Kidney (tissue), 22 donors: ENCODE data around the gene C1GALT1C1. TPM values are rescaled to one million over a fixed set of nuclear protein-coding genes. Genes with fewer than 3 reads are reported as not detected.

ENCODE experiments used
- DNase-seq, 5 donors: peaks; one replicate each; pipeline ENCODE4 v3.0.0-alpha.2; 2013 to 2020
- FAIRE-seq: peaks from 2 replicates; lab custom pipeline; 2012; peaks lifted over from hg19 to GRCh38; lab: Jason Lieb, UNC
- H3K27ac ChIP-seq, 2 donors: one replicate each; pipeline ENCODE4 v1.7.0; 2013; ENCODE audit warnings: low read depth in 2 of 2, low read length in 2 of 2, inconsistent platforms in 1 of 2
- H3K27me3 ChIP-seq: one replicate; pipeline ENCODE4 v1.7.1; 2013; ENCODE audit warnings: low read length, inconsistent platforms; ENCODE audit not compliant: control insufficient read depth, insufficient read depth
- H3K36me3 ChIP-seq, 3 donors: one replicate each; pipeline versions ENCODE4 v1.7.0 to v1.7.1; 2013; ENCODE audit warnings: low read length in 3 of 3, control low read depth in 1 of 3, inconsistent platforms in 1 of 3; ENCODE audit not compliant: insufficient read depth in 3 of 3, control insufficient read depth in 2 of 3
- H3K4me1 ChIP-seq, 3 donors: one replicate each; pipeline versions ENCODE4 v1.7.0 to v1.7.1; 2013; ENCODE audit warnings: low read length in 3 of 3, inconsistent platforms in 1 of 3, low read depth in 1 of 3; ENCODE audit not compliant: control insufficient read depth in 2 of 3, insufficient read depth in 2 of 3
- H3K4me3 ChIP-seq, 3 donors: one replicate each; pipeline versions ENCODE4 v1.7.0 to v1.8.1; 2013; ENCODE audit warnings: low read length in 3 of 3, control low read depth in 1 of 3, inconsistent platforms in 1 of 3
- H3K9ac ChIP-seq, 3 donors: one replicate each; pipeline versions ENCODE4 v1.7.0 to v1.7.1; 2013; ENCODE audit warnings: low read length in 3 of 3, control low read depth in 1 of 3, inconsistent platforms in 1 of 3
- H3K9me3 ChIP-seq, 3 donors: one replicate each; pipeline versions ENCODE4 v1.7.0 to v1.7.1; 2013; ENCODE audit warnings: low read length in 3 of 3, control low read depth in 1 of 3, inconsistent platforms in 1 of 3; ENCODE audit not compliant: control insufficient read depth in 2 of 3, insufficient read depth in 1 of 3
- intact Hi-C: fragments of 100-400 bp; cut with DNase I; formaldehyde crosslinking; loops from one replicate; pipeline ENCODE4 v1.11.1; 2022
- long read RNA-seq, 10 donors: library from polyadenylated mRNA in 1 of 10; unstranded in 1 of 10; transcript quantifications; one replicate each; pipeline ENCODE4 v2.0.0 and lab custom pipeline, GENCODE V29; 2021 to 2026
- polyA plus RNA-seq: library from polyadenylated mRNA; stranded (reverse); fragments of 350-450 nt; fragmentation: Illumina TruSeq; extraction: RNeasy Lipid Tissue Mini Kit (QIAGEN cat#74804); gene quantifications from one replicate; pipeline ENCODE4 v1.2.3, GENCODE V29; 2014; ENCODE audit warnings: low read depth, low replicate concordance; ENCODE audit not compliant: insufficient read depth
- total RNA-seq: library from RNA; stranded (reverse); fragmentation: NEBNext Ultra II Directional; extraction: Animal tissue kit (Norgen Biotek cat#: 25700); gene quantifications from one replicate; pipeline ENCODE4 v1.2.1, GENCODE V29; 2021
- TF ChIP-seq, protein P1 (sequence below): IDR thresholded peaks from 3 replicates; pipeline ENCODE4 v1.5.1; 2012; ENCODE audit warnings: mild to moderate bottlenecking, moderate library complexity, borderline replicate concordance; ENCODE audit not compliant: insufficient read depth; ENCODE audit errors: extremely low read depth
- donor health status: control.
- donor health status: control.
- donor health status: control.
- donor health status: control.
- donor health status: control.
- donor health status: DM: yes; HTN: yes; CAD: no.
- donor health status: Normal renal cell carcinoma (clear cell type).

C1GALT1C1 gene
- total RNA-seq = 25.4 TPM
- polyA plus RNA-seq = 35.1 TPM
- long read RNA-seq, donor 1, transcript C1GALT1C1-201 (2 exons, 1,613 nt) = major isoform, 11 of 11 reads
- long read RNA-seq, donor 1, partial matches to known transcripts = 0 of 11 reads
- long read RNA-seq, donor 1, other reads (novel, unspliced or antisense) = 0 of 11 reads
- long read RNA-seq, donor 2, transcript C1GALT1C1-201 (2 exons, 1,613 nt) = major isoform, 12 of 12 reads
- long read RNA-seq, donor 2, partial matches to known transcripts = 0 of 12 reads
- long read RNA-seq, donor 2, other reads (novel, unspliced or antisense) = 0 of 12 reads
- long read RNA-seq, donor 3, transcript C1GALT1C1-201 (2 exons, 1,613 nt) = major isoform, 25 of 25 reads
- long read RNA-seq, donor 3, partial matches to known transcripts = 0 of 25 reads
- long read RNA-seq, donor 3, other reads (novel, unspliced or antisense) = 0 of 25 reads
- long read RNA-seq, donor 4, transcript C1GALT1C1-201 (2 exons, 1,613 nt) = major isoform, 15 of 15 reads
- long read RNA-seq, donor 4, partial matches to known transcripts = 0 of 15 reads
- long read RNA-seq, donor 4, other reads (novel, unspliced or antisense) = 0 of 15 reads
- long read RNA-seq, donor 5 = 0 reads
- long read RNA-seq, donor 6, transcript C1GALT1C1-201 (2 exons, 1,613 nt) = major isoform, 28 of 28 reads
- long read RNA-seq, donor 6, partial matches to known transcripts = 0 of 28 reads
- long read RNA-seq, donor 6, other reads (novel, unspliced or antisense) = 0 of 28 reads
- long read RNA-seq, donor 7, transcript C1GALT1C1-201 (2 exons, 1,613 nt) = major isoform, 20 of 21 reads
- long read RNA-seq, donor 7, partial matches to known transcripts = 0 of 21 reads
- long read RNA-seq, donor 7, other reads (novel, unspliced or antisense) = 1 of 21 reads
- long read RNA-seq, donor 8, transcript C1GALT1C1-201 (2 exons, 1,613 nt) = major isoform, 13 of 13 reads
- long read RNA-seq, donor 8, partial matches to known transcripts = 0 of 13 reads
- long read RNA-seq, donor 8, other reads (novel, unspliced or antisense) = 0 of 13 reads
- long read RNA-seq, donor 9, transcript C1GALT1C1-201 (2 exons, 1,613 nt) = major isoform, 9 of 9 reads
- long read RNA-seq, donor 9, partial matches to known transcripts = 0 of 9 reads
- long read RNA-seq, donor 9, other reads (novel, unspliced or antisense) = 0 of 9 reads
- long read RNA-seq, donor 10, transcript C1GALT1C1-201 (2 exons, 1,613 nt) = major isoform, 8 of 31 reads
- long read RNA-seq, donor 10, partial matches to known transcripts = 23 of 31 reads
- long read RNA-seq, donor 10, other reads (novel, unspliced or antisense) = 0 of 31 reads

GRCh38 chrX:120629667-120630537, at the start of gene C1GALT1C1:
TSS of gene C1GALT1C1 (minus strand) at chrX:120630054. CDS start at chrX:120627166, 2,888 bp downstream.
- Histone ChIP-seq H3K27ac (peak within 1 kb of the TSS; percentile 86 to 92), H3K27me3 (no peaks in the 10 kb centered on the region), H3K9me3 (no peaks in the 10 kb centered on the region), H3K9ac (peak within 1 kb of the TSS; percentile 65 to 86 (median 69)), H3K4me3 (peak within 1 kb of the TSS; percentile 79 to 82 (median 80)), H3K36me3 (no peaks in the 10 kb centered on the region), H3K4me1 (no peaks in the 10 kb centered on the region)
- intact Hi-C loops = no loop called here
- no peak for FAIRE-seq
- peak; percentile 94 to 97 (median 94) for DNase-seq
- TF ChIP-seq, protein P1, sequence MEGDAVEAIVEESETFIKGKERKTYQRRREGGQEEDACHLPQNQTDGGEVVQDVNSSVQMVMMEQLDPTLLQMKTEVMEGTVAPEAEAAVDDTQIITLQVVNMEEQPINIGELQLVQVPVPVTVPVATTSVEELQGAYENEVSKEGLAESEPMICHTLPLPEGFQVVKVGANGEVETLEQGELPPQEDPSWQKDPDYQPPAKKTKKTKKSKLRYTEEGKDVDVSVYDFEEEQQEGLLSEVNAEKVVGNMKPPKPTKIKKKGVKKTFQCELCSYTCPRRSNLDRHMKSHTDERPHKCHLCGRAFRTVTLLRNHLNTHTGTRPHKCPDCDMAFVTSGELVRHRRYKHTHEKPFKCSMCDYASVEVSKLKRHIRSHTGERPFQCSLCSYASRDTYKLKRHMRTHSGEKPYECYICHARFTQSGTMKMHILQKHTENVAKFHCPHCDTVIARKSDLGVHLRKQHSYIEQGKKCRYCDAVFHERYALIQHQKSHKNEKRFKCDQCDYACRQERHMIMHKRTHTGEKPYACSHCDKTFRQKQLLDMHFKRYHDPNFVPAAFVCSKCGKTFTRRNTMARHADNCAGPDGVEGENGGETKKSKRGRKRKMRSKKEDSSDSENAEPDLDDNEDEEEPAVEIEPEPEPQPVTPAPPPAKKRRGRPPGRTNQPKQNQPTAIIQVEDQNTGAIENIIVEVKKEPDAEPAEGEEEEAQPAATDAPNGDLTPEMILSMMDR = no peak

GRCh38 chrX:120677004-120677652, 47.3 kb upstream of the C1GALT1C1 start:
- TF ChIP-seq, protein P1 = no peak
- no peaks in the 10 kb centered on the region for H3K27me3 ChIP-seq
- FAIRE-seq (no peak), DNase-seq (no peak)
- no peak overlapping the region for H3K9ac ChIP-seq
- no peaks in the 10 kb centered on the region for H3K36me3 ChIP-seq
- intact Hi-C loops = no loop called here
- H3K4me3 ChIP-seq = no peak overlapping the region
- H3K27ac ChIP-seq = no peak overlapping the region
- H3K4me1 ChIP-seq = no peaks in the 10 kb centered on the region
- H3K9me3 ChIP-seq = no peaks in the 10 kb centered on the region
